HG02642 (cell line): Measurements from ENCODE around the gene RDM1.
A peak's percentile ranks its signal among the peaks of the same experiment; 100 is the strongest.
"Not testable (repeated sequence)": the region's sequence is repeated elsewhere in the genome, so short reads cannot be mapped to it uniquely, and the experiment has no call there.

Experiments
- ATAC-seq: cut with Tn5 transposase; IDR thresholded peaks from one replicate; pipeline ENCODE4 v1.9.1; 2021; ENCODE audit warnings: mild to moderate bottlenecking; ENCODE audit not compliant: unreplicated experiment, poor library complexity

RDM1 gene

DNA sequence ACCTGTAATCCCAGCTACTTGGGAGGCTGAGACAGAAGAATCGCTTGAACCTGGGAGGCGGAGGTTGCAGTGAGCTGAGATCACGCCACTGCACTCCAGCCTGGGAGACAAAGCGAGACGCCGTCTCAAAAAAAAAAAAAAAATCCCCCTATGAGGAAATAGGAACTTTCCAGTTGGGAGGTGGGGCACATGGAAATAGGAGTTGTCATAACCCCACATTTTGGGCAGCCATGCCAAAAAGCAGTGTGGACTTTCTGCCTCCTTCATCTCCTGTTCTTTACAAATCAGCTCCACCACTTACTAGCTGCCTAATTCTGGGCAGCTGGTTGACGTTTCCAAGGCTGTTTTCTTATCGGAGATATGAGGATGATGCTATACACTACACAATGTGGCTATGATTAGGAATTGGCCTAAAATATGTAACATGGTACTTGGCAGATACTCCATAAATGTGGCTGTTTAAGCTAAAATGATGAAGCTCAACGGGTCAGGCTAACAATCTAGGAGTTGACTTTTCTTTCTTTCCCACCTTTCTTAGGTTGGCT, 28.9 kb downstream of the RDM1 start:
- no peak for ATAC-seq

DNA sequence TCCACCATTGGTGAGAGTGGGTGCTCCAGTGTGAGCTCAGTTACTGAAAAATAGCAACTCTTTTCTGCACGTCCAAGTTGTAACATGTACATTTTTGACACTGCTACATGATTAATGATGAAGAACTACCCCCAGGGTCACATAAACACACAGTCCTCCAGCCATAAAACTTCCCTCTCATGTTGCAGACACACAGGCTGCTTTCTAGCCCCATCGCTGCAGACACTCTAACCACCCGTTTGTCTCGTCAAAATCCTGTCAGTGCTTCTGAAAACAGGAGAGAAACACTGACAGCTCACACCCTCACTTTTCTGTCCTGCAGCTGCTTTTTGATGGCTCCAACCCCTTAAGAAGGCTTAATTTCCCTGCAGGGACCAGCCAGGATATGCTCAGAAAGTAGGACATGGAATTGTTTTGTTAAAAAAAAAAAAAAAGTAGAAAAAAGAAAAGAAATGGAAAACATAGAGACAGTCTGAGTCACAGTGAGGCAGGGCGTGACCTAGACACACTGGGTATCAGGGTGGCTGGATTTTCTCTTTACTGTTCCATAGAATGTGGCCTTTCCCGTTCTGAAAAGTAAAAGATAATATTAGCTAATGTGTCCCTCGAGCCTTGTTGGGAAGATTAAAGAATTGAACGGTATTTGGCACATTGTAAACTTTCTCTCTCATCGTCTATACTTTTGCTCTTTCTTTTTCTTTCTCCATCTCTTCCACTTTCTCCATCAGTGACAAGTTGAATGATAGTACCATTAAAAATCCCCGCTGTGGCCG, 29.7 kb downstream of the RDM1 start:
- ATAC-seq, result no peak

DNA sequence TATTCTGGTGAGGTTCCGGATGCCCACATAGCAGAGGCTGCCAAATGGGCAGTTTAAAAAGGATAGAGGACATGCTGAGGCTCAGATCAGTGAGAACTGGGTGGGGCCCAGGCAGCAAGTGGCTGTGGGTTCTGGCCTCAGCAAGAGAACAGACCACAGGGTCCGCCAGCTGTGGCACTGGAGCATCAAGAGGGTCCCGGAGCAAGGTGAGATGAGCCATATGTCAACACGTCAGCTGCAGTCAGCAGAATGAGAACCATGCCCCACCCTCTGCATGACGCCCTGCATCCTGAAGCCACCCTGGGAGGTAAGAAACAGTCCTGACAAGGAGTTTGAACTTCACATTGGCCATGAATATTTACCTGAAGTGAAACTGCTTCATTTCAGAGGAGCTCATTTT, 30.3 kb downstream of the RDM1 start:
- ATAC-seq, result no peak

DNA sequence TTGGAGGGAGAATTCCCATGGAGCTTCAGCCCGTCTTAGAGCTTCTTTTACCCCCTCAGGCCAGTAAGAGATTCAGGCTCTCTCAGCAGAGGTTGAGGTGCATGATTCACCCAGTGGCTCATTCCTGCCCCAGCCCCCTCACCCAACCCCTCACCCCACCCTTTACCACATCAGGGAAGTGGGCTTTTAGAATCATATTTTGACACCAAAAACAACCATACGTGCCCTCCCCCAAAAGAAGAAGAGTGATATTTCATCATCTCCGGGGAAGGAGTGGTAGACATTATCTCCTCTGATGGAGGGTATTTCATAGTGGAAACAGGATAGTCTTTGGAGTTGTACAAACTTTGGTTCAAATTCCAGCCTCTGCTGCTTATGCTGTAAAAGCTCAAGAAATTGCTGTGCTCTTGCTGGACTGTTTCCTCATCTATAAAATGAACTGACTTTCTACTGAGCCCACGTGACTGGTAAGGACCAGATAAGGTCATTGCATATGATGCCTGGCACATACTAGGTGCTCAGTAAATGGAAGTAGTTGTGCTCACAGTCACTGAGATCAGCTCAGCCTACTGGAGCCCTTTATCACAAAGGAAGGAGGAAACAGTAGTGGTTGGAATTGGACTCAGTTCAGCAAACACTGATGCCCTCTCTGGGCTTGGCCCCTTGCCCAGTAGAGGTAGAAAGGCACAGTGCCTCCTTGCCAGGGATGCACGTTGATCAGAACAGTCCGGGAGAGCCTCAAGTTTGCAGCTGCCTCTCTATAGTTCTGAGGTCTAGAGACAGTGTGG, 32.1 kb downstream of the RDM1 start:
- no peak for ATAC-seq

DNA sequence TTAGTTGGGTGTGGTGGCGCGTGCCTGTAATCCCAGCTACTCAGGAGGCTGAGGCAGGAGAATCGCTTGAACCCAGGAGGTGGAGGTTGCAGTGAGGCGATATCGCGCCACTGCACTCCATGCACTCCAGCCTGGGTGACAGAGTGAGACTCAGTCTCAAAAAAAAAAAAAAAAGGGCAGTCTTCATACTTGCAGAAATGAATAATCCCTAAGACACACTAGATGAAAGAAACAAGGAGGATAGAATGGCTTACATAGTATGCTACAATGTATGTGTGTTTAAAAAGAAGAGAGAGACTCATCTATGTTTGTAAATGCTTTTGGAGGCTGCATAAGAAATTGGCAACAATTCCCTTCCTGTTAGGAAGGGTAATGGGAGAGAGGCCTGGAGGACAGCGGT, 32.8 kb downstream of the RDM1 start:
- ATAC-seq, result not testable (repeated sequence)

DNA sequence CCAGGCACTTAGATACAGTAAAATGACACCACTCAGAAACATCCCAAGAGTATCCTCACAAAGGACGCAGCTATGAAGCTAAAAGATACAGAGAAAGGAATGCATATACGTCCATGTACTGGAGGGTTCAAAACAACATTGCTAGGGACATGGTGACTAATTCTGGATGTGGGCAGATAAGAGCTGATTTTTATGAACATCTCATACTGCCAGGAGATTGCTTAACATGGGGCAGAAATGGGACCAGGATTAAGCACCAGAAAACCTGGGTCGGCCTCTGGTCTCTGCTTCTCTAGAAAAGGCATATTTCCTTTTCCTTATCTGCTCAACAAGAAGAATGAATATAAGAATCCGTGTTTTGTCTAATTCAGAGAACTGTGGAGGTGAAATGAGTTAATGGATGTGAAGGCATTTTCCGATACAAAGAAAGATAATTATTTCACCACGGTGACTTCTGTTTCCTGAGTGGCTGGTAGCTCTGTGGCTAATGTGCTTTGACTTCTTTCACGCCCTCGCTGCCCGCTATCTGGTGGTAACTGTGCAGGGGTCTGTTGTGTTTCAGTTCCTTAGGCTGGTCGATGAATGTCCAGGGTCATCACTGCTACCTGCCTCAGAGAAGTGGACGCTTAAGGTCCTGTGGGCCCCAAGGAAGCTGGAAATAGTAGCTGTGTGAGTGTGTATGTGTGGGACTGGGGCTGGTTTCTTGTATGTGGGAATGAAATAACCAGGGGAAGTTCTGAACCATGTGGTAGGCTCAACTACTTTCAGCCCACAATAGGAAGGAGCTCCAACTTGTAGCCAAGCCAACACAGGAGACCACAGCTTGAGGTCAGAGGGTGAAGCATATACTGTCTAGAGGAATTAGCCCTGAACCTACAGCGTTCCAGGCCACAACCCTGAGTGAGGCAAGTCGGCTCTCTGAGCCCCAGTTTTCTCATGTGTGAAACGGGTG, 34.7 kb downstream of the RDM1 start:
- no peak for ATAC-seq

DNA sequence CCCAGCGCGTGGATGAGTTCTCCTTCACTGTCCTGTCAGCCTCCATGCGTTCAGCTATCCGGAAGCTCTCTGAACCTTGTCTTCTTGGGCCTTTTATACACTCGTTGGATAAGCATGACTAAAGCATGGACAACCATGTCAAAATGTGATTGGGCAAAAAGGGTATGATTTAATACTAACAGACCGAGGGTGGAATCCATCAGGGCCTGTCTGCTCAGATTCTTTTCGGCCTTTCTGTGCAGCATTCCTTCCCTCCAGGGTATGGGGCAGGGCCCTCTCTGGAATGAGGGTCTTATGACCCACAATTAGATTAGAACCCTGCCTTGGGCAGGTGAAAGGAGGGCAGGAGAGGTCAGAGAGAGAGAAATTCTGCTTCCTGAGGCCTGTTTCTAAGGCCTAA, 36.4 kb downstream of the RDM1 start:
- no peak for ATAC-seq

DNA sequence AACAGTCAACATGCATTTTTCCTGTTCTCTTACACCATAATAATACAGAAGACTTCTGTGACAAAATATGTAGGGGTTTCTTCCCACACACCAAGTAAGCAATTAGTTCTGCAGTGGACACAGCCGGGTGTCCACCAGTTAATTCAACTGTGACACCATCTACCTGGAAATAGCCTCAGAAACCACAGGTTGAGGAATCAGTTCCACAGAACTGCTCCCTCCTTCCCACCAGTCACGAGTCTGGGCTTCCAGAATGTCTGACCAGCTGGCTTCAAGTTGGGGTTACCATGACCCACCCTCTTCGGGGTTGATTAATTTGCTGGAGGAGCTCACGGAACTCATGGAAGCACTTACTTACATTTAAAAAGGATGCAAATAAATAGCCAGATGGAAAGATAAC, 36.8 kb downstream of the RDM1 start:
- ATAC-seq, result no peak

DNA sequence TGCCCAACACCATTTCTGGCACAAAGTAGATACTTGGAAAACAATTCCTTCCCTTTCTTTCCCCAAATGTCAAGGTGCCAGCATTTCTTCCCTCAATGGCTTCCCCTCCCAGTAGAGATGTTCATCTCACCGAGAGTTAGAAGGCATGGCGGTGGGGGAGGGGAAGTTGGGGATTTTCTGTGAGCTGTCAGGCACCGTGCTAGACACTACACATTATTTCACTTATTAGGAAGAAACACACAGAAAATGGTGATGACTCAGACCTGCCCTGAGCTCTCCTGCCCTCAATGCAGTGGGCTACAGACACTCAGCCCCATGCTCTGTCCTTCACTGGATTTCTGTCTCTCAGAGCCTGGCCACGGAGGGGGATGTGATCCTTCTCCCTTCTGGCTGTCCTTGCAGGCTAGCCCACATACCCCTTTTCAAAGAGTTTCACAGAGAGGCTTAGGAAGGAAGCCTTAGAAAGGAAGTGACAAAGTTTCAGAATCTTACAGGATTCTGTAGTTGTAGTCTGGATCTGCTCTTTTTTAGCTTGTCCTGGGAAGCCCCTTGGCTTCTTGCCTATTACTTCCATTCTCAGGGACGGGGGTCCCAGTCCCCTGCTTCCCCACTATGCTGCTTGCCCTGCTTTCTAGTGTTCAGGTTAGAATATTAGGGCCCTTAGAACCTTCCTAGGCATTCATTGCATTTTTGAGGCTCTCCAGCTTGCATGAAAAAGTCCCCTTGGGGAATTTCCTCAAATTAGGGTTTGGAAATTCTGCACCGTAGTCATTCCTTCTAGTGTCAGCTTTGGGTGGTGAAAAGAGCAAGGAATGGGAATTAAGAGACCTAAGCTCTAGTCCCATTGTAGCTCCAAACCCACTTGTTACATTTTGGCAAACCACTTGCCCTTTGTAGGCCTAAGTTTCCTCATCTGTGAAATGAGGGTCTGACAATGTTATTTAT, 38.2 kb downstream of the RDM1 start:
- no peak for ATAC-seq

DNA sequence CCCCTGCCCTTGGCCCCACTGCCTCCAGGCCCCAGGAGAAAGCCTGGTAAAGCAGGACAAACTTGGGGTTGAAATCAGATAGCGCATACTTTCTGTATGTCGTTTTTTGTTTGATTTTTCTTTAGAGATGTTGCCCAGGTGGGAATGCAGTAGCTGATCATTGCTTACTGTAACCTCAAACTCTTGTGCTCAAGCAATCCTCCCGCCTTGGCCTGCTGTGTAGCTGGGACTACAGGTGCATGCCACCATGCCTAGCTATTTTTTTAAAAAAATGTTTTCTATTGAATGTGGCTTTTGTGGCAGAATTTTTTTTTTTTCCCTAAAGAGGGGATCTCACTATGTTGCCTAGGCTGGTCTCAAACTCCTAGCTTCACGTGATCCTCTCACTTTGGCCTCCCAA, 39.3 kb downstream of the RDM1 start:
- ATAC-seq, result no peak

DNA sequence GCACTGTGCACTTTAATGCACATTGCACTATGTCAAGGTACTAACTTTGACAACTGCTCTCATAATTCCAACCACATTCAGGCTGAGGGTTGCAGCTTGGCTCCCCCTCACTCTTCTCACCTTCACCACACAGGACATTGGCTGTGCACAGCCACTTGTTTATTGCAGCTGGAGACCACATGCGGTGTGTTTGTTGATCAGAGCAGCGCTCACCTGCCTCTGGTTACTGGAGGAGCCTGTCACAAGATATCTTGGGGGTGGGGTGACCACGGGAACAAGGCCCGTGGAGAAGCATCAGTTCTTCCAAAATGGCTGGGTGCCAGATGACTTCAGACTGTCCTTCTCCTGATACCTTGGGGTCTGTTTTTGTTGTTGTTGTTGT, 39.8 kb downstream of the RDM1 start:
- ATAC-seq, result no peak

DNA sequence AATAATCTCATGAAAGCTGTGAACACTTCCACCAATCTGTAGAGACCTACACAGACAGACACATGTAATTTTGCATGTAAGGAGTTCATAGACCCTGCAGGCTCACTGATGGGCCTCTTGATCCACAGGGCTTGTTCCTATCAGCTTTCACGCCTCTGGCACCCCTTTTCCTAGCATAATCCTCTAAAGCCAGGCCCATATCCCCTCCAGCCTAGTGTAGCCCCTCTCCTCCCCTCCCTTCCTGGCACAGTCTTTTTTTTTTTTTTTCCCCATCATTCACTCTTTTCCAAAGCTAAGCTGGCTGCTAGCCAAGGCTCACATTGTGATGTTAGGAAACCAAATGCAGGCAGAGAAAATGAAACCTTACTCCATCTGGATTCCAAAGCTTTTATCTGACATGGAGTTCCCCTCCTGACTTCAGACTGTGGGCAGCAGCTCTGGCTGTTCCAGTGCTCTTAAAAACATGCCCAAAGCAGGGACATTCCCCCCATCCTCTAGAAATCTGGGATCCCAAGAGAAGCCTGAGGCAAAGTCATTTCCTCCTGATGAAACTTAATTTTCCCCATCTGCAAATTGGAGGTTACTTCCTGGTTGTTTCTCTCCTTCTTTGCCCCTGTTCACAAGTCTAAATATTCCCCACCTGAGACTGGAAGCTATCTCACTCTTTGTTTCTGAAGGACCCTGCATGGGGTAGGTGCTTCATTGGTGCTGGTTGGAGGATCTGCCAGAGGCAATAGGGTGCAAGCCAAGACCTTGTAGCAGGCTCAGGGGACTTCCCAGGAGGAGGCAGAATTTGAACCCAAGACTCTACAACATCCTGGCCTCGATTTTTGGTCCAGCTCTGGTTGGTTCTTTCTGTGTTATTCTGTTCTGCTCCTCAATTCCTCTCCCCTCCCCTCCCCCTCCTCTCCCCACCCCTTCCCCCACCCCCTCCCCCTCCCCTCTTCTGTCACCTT, 40.5 kb downstream of the RDM1 start:
- ATAC-seq, result no peak

DNA sequence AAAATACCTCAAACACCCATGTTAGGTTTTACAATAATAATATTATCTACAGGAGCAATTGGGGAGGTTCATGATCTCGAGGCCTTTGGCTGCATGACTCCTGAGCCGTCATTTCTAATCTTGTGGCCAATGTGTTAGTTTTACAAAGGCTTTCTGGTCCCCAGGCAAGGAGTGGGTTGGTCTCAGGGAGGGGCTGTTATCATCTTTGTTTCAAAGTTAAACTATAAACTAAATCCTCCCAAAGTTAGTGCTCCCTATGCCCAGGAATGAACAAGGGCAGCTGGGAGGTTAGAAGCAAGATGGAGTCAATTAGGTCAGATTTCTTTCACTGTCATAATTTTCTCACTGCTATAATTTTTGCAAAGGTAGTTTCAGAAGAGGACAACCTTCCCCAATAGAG, 41.3 kb downstream of the RDM1 start:
- ATAC-seq, result no peak

DNA sequence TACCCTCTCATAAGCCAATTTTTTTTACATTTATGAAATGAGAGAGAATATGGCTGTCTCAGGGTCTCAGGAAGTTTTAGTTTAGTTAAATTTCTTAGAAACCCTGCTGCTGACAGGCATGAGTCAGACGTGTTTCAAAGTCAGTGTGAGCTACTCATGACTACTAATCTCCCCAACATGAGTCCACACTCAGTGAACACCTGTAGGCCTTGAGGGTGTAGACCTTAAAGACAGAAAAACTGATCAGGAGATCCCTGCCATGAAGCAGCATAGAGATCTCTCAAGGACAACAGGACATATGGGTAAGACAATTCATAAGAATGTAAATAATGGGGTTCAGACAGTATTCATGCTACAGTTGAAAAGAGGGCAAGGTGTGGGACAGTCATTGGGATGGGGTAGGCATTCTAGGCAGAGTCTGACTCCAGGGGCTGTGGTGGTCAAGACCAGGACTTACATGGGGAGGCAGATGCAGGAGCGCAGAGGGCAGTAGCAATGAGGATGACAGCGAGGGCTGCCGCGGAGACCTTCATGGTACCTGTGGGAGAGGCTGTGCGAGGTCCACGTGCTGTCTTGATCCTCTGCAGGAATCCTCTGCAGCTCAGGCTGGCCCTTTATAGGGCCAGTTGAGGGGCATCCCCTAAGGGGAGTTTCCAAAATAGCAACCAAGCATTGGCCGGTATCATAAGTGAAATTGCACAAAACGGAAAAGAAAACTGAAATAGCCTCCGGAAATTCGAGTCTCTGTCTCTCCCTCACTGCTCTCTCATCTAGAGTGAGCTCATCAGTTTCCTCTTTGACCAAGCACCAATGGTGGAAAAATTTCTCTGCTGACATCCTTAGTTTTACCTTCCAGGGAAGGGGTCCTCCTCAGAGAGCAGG, 50.6 kb downstream of the RDM1 start, which contains the start of gene CCL5:
Gene CCL5, minus strand, starts transcription at position 588 of the 882 bp plus-strand sequence.
- peak; percentile 89 for ATAC-seq

DNA sequence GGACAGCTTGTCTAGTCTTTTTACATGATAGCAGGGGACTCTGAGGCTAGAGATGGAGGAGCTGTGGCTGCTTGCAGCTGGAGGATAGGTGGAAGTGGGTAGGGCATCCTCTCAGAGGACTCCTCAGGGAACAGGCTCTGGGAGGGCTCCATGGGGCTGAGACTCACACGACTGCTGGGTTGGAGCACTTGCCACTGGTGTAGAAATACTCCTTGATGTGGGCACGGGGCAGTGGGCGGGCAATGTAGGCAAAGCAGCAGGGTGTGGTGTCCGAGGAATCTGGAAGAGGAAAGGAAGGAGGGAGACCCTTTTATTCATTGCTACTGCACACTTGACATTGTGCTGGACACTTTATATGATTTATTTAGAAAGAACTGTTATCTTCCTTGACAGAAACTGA, 52.2 kb downstream of the RDM1 start:
- ATAC-seq, result no peak

DNA sequence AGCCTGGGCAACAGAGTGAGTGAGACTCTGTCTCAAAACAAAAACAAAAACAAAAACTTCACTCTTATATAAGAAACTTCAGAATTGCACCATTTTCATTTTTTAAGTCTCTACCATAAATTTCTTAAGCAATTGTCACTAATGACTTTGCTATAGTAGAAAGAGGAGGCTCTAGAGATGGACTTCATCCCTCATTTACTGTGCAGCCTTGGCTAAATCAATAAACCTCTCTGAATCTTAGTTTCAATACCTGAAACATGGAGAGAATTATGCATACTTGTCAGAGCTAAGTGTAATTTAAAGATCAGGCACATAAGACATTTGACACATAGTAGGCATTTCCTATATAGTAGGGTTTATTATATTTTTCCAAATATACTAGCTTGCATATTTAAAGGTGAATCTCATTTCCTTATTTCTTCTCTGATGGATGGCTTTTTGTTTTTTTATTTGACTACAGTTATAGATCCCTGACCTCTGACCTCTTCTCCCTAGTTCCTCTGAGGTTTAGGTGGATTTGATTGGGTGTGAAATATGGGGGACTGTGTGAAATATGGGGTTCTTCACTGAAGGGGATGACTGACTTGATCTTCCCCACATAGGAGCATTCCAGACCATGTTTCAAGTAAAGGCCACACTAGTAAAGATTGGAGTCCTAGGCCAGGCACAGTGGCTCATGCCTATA, 53.1 kb downstream of the RDM1 start:
- ATAC-seq, result no peak

DNA sequence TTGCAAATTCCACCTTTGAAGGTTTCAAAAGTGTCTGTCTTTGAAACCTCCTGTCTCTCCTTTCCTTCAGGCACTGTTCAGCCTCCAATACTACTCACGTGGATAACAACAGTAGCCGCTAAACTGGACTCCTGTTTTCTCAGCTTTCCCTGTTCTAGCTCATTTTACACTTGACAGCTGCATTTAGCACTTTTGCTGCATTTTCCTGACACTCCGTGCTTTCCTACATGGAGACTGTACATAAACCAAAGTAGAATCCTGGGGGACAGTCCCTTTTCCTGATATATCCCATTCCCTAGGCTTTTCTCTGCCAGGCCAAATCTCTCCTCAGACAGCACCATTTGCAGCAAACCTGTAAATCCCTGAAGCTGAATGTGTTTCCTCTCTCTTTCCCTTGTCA, 54.0 kb downstream of the RDM1 start:
- ATAC-seq, result no peak
